T-helper 9 cell (primary cell): ENCODE data around the gene PDE6G.

Source experiments
- DNase-seq: peaks from one replicate; pipeline ENCODE4 v3.0.0-alpha.2; 2020

PDE6G gene

GRCh38 chr17:81660441-81660840, 4.1 kb upstream of the PDE6G start:
- no peak for DNase-seq

GRCh38 chr17:81659038-81659437, 2.7 kb upstream of the PDE6G start:
- no peak for DNase-seq

GRCh38 chr17:81656835-81657234, 493 bp upstream of the PDE6G start:
- DNase-seq: no peak

GRCh38 chr17:81655378-81656117, 794 bp downstream of the PDE6G start:
- no peak for DNase-seq

- no peak for DNase-seq
Measured at GRCh38 chr17:81652906-81653771, 3.2 kb downstream of the PDE6G start.

- DNase-seq: no peak
Measured at GRCh38 chr17:81651692-81652091, 4.7 kb downstream of the PDE6G start.

GRCh38 chr17:81650951-81651350, 5.4 kb downstream of the PDE6G start:
- DNase-seq: no peak

- no peak for DNase-seq
Measured at GRCh38 chr17:81648707-81649085, 7.6 kb downstream of the PDE6G start.

- DNase-seq: no peak
Measured at GRCh38 chr17:81648013-81648706, 8.2 kb downstream of the PDE6G start.

GRCh38 chr17:81647640-81648012, 8.7 kb downstream of the PDE6G start:
- no peak for DNase-seq

- DNase-seq: no peak
Measured at GRCh38 chr17:81646869-81647600, 9.3 kb downstream of the PDE6G start.

GRCh38 chr17:81644976-81645952, 11.1 kb downstream of the PDE6G start:
- DNase-seq: no peak

- DNase-seq: no peak
Measured at GRCh38 chr17:81644496-81644895, 11.8 kb downstream of the PDE6G start.

- no peak for DNase-seq
Measured at GRCh38 chr17:81641825-81642489, 14.4 kb downstream of the PDE6G start.

GRCh38 chr17:81640011-81640410, 16.3 kb downstream of the PDE6G start:
- no peak for DNase-seq

GRCh38 chr17:81638683-81639082, 17.7 kb downstream of the PDE6G start:
- DNase-seq: no peak

- DNase-seq: peak; percentile 74
Measured at GRCh38 chr17:81636505-81637288, 19.6 kb downstream of the PDE6G start, which contains the start of the genes NPLOC4 and TSPAN10. TSS of gene NPLOC4 (minus strand) at chr17:81637112. CDS start at chr17:81636930, 182 bp downstream. TSS of gene TSPAN10 (plus strand) at chr17:81637196. CDS start at chr17:81642413, 5,217 bp downstream.

GRCh38 chr17:81635973-81636504, 20.3 kb downstream of the PDE6G start:
- no peak for DNase-seq

GRCh38 chr17:81635431-81635830, 20.9 kb downstream of the PDE6G start:
- no peak for DNase-seq

- no peak for DNase-seq
Measured at GRCh38 chr17:81631482-81631881, 24.9 kb downstream of the PDE6G start.
